GM21619 (cell line): ENCODE results near the gene HS6ST1.

ENCODE experiments used
- ATAC-seq: cut with Tn5 transposase; IDR thresholded peaks from one replicate; pipeline ENCODE4 v1.9.1; 2021; ENCODE audit not compliant: unreplicated experiment

HS6ST1 gene

DNA sequence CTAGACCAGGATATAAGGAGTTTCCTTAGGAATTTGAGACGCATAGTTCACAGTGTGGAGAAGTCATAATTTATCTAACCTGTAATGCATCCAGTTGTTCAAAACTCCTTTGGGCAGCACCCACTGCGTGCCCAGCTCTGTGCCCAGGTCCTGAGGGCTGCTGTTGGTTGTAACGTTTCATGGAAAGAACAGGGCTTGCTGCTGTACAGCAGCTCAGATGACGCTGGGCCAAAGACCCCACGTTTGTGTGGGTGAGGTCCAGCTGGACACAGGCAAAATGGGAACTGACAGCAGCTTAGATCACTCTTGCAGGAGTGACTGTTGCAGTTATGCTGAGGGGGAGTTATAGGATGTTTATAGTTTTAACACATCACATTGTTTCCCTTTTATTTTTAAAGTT lies 30.0 kb upstream of the HS6ST1 start:
- no peak for ATAC-seq

DNA sequence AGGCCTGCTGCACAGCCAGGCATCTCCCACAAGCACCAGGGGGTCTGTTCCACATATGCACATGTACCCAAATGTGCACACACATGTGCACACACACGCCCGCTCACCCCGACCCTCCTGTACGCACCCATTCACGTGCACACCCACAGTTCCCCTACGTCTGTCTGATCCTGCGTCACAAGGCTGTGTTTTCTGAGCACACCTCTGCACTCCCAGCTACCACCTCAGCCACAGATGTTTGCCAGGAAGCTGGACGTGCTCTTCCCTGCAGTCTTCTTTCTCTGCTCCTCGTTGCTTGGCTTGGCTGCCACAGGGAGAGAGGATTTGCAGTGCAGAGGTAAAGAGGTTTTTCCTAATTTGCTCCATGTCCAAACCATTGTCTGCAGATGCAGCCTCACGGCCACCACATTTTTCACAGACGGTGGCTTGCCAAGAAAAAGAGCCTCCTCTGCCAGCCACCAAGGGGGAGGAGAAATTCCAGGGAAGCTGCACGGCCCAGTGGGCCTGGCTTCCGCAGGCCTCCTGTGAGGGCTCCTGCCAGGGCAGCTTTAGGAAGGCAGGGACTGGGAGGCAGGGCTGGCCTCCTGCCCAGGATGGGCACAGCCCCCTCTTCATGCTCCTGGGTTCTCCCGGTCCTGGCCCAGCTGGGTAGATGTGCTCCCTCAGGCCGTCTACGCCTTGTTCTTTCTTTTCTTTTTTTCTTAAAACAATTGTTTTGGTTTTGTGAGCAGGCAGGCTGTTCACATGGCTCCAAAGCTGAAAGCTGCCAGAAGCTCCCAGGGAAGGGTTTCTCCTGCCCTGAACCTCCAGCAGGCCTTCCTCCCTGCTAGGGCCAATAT lies 29.3 kb upstream of the HS6ST1 start:
- no peak for ATAC-seq

DNA sequence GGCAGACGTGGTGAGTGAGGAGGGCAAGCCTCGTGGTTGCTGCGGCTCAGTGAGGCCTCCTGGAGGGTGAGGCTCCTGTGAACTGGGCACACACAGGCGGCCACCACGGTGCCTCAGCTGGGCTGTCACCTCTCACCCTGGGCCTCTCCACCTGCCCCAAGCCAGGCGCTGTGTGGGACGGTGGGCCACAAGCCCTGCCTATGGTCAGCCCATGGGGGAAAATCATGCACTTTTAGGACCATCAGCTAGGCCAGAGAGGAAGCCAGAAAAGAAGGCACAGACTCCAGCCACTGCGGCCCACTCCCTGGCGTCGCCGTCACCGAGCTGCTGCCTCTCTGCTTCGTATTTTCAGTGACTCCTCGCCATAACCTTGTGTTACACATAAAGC lies 28.5 kb upstream of the HS6ST1 start:
- no peak for ATAC-seq

DNA sequence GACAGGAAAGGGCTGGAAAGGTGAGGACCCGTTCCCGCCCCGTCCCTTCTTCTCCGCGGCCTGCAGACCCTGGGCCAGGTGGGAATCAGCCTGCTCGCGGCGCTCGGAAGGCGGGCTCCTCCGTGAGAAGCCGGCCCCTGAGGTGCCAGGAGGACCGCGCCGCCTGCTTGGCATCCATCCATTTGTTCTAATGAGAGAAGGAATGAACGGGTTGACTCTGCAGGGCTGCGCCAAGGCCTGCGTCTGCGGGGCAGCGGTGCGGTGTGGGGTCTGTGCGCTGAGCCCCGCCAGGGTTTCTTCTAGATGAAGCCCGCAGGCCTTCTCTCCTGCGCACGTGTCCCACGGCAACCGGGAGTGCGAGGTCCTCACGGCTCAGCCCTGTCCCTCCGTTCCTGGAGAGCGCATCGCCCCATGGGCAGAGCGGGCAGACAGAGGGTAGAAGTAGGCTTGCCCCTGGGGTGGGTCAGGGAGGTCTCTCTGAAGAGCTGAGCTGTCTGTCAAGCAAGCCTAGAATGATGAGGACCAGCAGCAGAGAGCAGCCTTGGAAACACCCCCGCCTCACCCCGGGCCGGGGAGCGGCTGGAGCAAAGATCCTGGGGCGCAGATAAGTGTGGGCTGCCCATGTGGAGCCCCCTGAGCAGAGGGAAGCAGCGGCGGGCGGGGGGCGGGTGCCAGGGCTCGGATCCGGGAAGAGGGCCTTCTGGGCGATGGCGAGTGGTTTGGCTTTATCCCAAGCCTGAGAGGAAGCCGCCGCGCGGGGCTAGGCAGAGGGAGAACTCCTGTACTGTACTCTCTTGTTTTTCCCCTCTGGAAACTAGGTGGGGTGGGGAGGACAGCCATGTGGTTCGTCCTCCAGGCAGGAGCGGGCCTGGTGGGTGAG lies 27.9 kb upstream of the HS6ST1 start:
- ATAC-seq: no peak

GRCh38 chr2:128345436-128346165 lies 26.9 kb upstream of the HS6ST1 start:
- ATAC-seq: no peak

- ATAC-seq: no peak
Measured at GRCh38 chr2:128344101-128344500, 25.4 kb upstream of the HS6ST1 start.

GRCh38 chr2:128343459-128343858 lies 24.8 kb upstream of the HS6ST1 start:
- no peak for ATAC-seq

DNA sequence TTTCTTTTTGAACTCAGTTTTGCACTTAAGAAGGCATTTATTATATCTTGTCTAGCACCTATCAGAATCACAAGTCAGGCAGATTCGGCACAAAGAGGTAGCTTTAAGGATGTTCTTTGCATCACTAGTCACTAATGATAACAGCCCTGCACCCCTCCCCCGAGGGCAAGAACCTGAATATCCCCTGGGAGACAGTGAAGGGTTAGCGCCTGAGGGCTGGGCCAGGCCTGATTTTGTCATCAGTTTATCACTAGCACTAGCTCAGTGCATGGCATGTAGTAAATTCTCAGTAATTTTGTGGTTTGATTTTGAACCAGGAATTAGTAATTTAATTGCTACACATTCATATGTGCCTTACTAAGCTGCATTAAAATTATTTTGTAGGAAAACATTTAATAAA lies 23.9 kb upstream of the HS6ST1 start:
- ATAC-seq: no peak

- no peak for ATAC-seq
Measured at GRCh38 chr2:128341621-128342020, 23.0 kb upstream of the HS6ST1 start.

GRCh38 chr2:128332091-128332634 lies 13.5 kb upstream of the HS6ST1 start:
- no peak for ATAC-seq

- ATAC-seq: no peak
Measured at GRCh38 chr2:128330583-128330982, 11.9 kb upstream of the HS6ST1 start.

- no peak for ATAC-seq
Measured at GRCh38 chr2:128329607-128330006, 10.9 kb upstream of the HS6ST1 start.

DNA sequence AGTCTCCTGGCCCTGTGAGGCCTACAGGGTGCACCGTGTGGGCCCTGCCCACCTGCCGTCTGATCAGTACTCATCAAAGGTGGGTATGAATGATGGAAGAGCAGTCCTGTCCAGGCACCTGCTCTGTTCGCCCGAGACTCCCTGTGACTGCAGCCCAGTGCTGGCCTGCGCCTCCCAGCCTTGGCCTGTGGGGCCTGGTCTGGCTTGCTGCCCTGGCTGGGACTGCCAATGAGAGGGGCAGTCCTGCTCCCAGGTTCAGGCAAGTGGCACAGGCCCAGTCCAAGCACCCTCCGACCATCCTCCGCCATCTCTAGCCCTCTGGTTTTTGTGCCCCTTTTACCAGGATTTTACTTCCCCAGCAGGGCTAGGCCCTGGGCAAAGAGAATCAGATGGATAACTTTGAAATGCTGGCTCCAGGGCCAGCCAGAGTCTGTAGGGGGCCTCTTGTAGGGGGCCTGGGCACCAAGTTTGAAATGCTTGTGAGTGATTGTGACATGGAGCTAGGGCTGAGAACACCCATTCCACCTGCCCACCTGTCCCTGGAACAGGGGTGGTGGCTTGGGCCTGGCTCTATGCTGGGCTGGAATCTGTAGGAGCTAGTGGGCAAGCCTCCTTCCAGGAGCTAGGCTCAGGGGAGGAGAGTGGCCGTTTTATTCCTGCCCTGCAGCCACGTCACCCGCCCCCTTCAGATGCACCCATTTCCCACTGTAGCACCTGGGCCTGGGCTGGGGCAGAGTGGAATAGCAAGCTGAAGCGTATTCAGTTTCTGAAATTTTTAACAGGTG lies 8.7 kb upstream of the HS6ST1 start:
- ATAC-seq: no peak

DNA sequence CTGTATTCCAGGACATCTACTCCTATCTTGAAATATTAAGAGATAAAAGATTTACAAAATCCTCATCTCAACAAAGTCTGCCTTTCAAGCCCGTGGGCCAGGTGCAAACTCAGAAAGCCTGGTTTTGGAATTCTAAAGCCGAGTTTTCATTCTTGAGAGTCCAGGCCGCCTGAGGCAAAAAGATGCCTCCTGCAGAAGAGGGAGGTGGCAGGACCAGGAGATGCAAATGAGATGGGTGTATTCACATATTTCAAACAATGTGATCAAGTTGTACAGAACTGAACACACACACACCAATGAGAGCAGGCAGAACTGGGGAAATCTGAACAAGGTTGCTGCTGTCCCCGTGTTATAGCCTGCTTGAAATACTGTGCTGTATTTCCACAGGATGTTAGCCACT lies 7.7 kb upstream of the HS6ST1 start:
- ATAC-seq: no peak

DNA sequence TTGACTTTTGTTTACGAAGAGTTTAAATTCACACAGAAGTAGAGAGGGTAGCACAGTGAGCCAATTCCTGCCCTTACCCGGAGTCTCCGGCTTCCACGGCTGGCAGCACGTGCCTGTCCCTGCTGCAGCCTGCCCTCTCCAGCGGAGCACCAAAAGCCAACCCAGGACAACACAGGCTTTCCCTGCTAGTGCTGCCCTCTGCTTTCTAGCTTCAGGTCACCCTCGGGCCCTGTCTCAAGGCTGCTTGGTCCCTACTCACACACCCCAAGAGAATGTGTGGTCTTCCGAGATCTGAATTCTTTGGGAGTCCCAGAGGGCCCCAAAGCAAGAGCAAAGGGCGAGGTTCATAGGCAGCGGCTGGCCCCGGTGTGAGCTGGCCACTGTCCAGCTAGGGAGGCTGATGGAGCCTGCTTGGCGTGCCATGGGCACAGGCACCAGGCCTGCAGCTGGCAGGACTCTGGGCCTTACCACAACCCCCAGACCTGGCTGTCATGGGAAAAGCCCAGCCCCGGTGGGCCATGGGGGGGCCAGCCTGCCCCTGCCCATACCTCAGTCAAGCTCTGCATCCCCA lies 7.0 kb upstream of the HS6ST1 start:
- ATAC-seq: no peak

- no peak for ATAC-seq
Measured at GRCh38 chr2:128324897-128325410, 6.3 kb upstream of the HS6ST1 start.

GRCh38 chr2:128324008-128324896 lies 5.6 kb upstream of the HS6ST1 start:
- no peak for ATAC-seq

- ATAC-seq: no peak
Measured at GRCh38 chr2:128323555-128323931, 4.9 kb upstream of the HS6ST1 start.
